GM12878 (cell line): ENCODE measurements around the gene RNF152.

ENCODE experiments used
- EZH2 ChIP-seq: IDR thresholded peaks from 2 replicates; pipeline ENCODE4 v1.6.1; 2012; ENCODE audit warnings: low read depth, mild to moderate bottlenecking, control low read depth, inconsistent platforms, low read length, borderline replicate concordance; ENCODE audit not compliant: control insufficient read depth
- POLR2A ChIP-seq: IDR thresholded peaks from 2 replicates; pipeline ENCODE4 v1.6.1; 2011; ENCODE audit warnings: low read depth, mild to moderate bottlenecking, low read length
- ZBTB33 ChIP-seq: fragments of 450-650 bp; IDR thresholded peaks from 2 replicates; pipeline ENCODE4 v1.6.1; 2017; ENCODE audit warnings: mild to moderate bottlenecking

GRCh38 chr18:61856678-61857077 lies 36.1 kb downstream of the RNF152 start:
- TF ChIP-seq POLR2A: no peak
- no peak for TF ChIP-seq EZH2
- no peak for TF ChIP-seq ZBTB33
